GM10847 (cell line): ENCODE data around the gene CXCR4.

ENCODE experiments used
- POLR2A ChIP-seq: IDR thresholded peaks from 2 replicates; pipeline ENCODE4 v1.6.1; 2011; ENCODE audit not compliant: insufficient read length; ENCODE audit errors: extremely low read depth

CXCR4 gene

GRCh38 chr2:136135921-136136906 lies 18.3 kb upstream of the CXCR4 start:
- TF ChIP-seq POLR2A, result no peak

- TF ChIP-seq POLR2A, result no peak
These were observed 17.5 kb upstream of the CXCR4 start for GRCh38 chr2:136135462-136135861.

- TF ChIP-seq POLR2A, result no peak
These were observed 16.2 kb upstream of the CXCR4 start for GRCh38 chr2:136134126-136134525.

GRCh38 chr2:136133586-136133985 lies 15.6 kb upstream of the CXCR4 start:
- TF ChIP-seq POLR2A, result no peak

GRCh38 chr2:136133176-136133575 lies 15.2 kb upstream of the CXCR4 start:
- no peak for TF ChIP-seq POLR2A

GRCh38 chr2:136132825-136133155 lies 14.8 kb upstream of the CXCR4 start:
- TF ChIP-seq POLR2A, result no peak

GRCh38 chr2:136131961-136132824 lies 14.2 kb upstream of the CXCR4 start:
- TF ChIP-seq POLR2A, result no peak

- TF ChIP-seq POLR2A, result no peak
These were observed 13.6 kb upstream of the CXCR4 start for GRCh38 chr2:136131484-136131960.

- TF ChIP-seq POLR2A, result no peak
These were observed 12.6 kb upstream of the CXCR4 start for GRCh38 chr2:136130511-136130910.

GRCh38 chr2:136130045-136130444 lies 12.1 kb upstream of the CXCR4 start:
- no peak for TF ChIP-seq POLR2A

- TF ChIP-seq POLR2A, result no peak
These were observed 11.7 kb upstream of the CXCR4 start for GRCh38 chr2:136129601-136130000.

- no peak for TF ChIP-seq POLR2A
These were observed 11.0 kb upstream of the CXCR4 start for GRCh38 chr2:136128905-136129304.

GRCh38 chr2:136128366-136128765 lies 10.4 kb upstream of the CXCR4 start:
- no peak for TF ChIP-seq POLR2A

- TF ChIP-seq POLR2A, result no peak
These were observed 9.4 kb upstream of the CXCR4 start for GRCh38 chr2:136127356-136127755.

GRCh38 chr2:136126421-136126926 lies 8.5 kb upstream of the CXCR4 start:
- TF ChIP-seq POLR2A, result no peak

GRCh38 chr2:136126021-136126420 lies 8.1 kb upstream of the CXCR4 start:
- no peak for TF ChIP-seq POLR2A
